Activated gamma-delta T cell treated with Interleukin-2 at 50 U/mL for 16 hours (primary cell): Measurements from ENCODE around the gene PRR32.
"Not testable (repeated sequence)": the region's sequence is repeated elsewhere in the genome, so short reads cannot be mapped to it uniquely, and the experiment has no call there.

Source experiments
- DNase-seq: peaks from one replicate; pipeline ENCODE4 v3.0.0-alpha.2; 2020

The PRR32 gene, protein sequence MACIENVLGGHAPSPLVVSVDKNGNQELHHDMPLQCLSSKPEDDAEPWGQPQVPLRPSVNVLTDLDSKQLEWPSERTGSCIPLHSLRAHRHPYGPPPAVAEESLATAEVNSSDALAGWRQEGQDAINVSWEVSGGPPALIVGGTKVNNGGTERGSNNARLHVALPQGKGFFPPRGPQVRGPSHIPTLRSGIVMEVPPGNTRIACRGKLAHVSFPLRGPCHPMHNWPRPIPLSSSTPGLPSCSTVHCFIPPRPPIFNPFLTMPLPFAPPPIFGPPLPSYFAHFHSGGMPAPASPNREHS

GRCh38 chrX:126819429-126819828 is at the start of gene PRR32:
Gene PRR32 (plus strand): TSS chrX:126819729. CDS start chrX:126819844, 115 bp downstream.
- DNase-seq, result no peak

DNA sequence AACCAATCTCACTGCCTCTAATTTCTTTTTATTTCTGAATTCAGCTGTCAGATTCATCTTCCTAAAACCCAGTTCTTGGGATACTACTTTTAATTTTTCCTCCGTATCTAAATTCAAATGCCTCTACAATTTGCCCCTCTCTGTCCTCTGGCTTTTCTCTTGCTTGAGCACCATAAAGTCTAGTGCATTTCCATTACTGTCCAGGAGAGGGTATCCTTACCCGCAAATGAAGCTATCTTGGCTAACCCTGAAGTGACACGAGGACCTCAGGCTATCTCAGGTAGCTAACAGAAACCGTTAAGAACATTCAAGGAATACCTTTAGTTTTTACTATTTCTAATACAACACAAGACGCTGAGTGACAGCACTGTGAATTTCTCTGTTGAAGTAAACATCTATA is 49.4 kb upstream of the PRR32 start:
- no peak for DNase-seq

GRCh38 chrX:126785539-126785938 is 34.0 kb upstream of the PRR32 start:
- DNase-seq, result no peak

GRCh38 chrX:126799059-126799458 is 20.5 kb upstream of the PRR32 start:
- no peak for DNase-seq

GRCh38 chrX:126806784-126807183 is 12.7 kb upstream of the PRR32 start:
- not testable (repeated sequence) for DNase-seq

DNA sequence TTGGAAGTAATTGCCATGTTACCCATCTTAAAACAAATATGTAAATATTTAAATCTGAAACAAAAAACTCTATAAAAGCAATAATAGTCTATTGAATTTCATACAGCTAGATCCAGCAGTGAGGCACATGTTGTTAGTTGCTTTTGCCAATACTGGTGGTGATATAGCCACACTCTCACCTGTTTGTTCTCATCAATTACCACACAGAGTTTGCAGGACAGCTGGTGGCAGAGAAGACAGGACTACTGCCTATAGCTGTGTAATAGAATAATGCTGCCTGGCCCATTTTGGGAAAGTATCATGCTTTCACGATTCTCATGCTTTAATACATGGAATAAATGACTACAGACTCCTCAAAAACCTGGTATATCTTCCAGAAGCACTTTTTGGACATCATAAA is 3.7 kb upstream of the PRR32 start:
- no peak for DNase-seq

- no peak for DNase-seq
These were observed 1.3 kb downstream of the PRR32 start for GRCh38 chrX:126820700-126821420.

GRCh38 chrX:126824338-126825007 is 4.9 kb downstream of the PRR32 start:
- no peak for DNase-seq

- no peak for DNase-seq
These were observed 6.2 kb downstream of the PRR32 start for GRCh38 chrX:126825566-126826193.

DNA sequence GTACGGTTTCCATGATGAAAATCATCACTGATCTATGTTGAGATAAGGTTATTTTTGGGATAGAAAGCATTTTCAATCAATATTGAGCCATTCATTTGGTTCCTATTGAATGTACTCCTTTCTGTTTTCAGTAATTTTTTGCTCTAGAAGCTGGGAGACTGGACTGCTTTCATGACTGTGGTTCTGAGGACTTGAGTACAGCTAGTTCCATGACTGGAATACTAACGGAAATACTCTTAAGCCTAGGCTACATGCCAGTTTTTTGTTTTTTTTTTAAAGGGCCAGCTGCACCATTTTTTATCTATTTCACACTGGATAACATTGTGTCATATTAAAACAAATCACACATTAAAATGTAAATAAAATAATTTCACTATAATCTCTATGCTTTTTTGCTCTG is 16.7 kb downstream of the PRR32 start:
- no peak for DNase-seq

- no peak for DNase-seq
These were observed 27.6 kb downstream of the PRR32 start for GRCh38 chrX:126847143-126847542.

DNA sequence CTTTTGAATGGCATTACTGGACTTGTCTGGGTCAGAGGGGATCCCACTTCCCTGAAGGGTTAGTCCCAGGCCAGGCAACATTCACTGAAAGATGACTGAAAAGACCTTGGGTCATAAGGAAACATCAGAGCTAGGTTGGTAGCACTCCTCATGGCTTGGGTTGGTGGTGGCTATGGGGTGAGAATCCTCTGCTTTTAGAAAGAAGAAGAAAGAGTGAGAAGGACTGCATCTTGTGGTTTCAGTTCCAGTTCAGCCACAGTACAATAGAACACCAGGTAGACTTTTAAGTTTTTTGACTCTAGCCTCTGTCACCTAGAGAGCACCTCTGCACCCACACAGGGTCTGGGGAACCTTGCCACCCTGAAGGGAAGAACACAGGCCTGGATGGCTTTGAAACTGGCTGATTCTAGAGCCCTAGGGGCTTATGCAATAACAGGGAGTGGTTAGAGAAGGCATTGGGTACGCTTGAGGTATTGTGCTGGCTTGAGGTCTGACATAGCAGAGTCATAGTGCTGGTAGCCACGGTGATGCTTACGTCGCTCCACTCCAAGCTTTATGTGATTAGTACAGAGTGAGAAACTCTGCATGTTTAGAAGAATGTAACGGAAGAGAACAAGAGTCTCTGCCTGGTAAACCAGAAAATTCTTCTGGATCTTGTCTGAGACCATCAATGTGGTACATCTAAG is 36.5 kb downstream of the PRR32 start:
- no peak for DNase-seq
